ENCODE data around the gene ZNF804B. TPM values are rescaled to one million over a fixed set of nuclear protein-coding genes. Genes with fewer than 3 reads are reported as not detected.

ZNF804B gene
- polyA plus RNA-seq, 3 donors, result 0.20 to 0.40 (median 0.21) TPM

DNA sequence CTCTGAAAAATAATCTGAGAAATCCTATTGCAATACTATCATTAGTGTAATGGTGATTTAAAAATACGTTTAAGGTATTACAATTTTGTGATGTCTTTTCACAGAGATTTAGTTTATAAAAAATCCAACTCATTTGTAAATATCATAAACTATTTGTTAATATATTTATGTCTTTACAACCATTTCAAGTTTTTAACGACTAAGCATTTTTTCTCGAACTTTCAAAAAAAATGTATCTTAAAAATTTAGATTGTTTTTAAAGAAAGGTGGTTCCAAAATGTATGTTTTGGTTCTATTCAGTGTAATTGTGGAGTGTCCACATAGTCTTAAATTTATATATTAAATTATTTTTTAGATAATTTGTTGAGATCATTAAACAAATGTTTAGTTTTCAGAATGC is 170.2 kb downstream of the ZNF804B start:
- DNase-seq (ENCODE audit: extremely low read depth in 1 of 11, low read depth in 9 of 11, low spot score in 4 of 11), result no peak

- DNase-seq (ENCODE audit: extremely low read depth in 1 of 11, low read depth in 9 of 11, low spot score in 4 of 11), result no peak
Measured at GRCh38 chr7:88933285-88933684, 173.8 kb downstream of the ZNF804B start.

- no peak for DNase-seq (ENCODE audit: extremely low read depth in 1 of 11, low read depth in 9 of 11, low spot score in 4 of 11)
Measured at GRCh38 chr7:88942815-88943501, 183.5 kb downstream of the ZNF804B start.

DNA sequence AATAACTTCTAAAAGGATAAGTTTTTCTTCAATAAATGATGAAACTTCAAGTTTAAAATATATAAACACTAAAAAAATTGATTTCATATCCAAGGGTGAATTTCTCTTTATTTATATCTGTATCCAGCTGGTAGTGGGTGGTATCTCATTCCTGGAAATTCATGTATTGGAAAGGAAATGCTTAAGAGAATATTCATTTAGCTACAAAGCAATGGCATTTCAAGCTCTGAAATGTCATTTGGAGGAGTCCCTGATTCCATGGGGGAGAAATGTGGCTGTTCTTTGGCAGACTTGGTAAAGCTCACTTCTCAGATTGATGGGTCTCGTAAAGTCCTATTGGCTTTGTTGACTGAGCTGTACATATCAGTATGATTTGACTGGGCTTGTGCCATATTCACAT is 192.3 kb downstream of the ZNF804B start:
- DNase-seq (ENCODE audit: extremely low read depth in 1 of 11, low read depth in 9 of 11, low spot score in 4 of 11), result no peak

DNA sequence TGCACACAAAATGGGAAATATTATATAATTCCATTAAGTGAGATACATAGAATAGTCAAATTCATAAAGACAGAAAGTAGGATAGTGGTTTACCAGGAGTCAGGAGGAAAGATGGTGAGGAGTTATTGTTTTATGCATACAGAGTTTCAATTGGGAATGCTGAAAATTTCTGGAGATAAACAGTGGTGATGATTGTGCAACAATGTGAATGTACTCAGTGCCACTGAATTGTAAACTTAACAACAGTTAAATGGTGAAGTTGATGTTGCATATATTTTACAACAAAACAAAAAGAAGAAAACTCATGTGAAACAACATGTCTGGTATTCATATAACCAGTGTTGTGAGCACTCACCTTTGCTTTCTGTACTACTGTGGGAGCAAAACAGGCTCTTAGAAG is 204.9 kb downstream of the ZNF804B start:
- DNase-seq (ENCODE audit: extremely low read depth in 1 of 11, low read depth in 9 of 11, low spot score in 4 of 11), result no peak

DNA sequence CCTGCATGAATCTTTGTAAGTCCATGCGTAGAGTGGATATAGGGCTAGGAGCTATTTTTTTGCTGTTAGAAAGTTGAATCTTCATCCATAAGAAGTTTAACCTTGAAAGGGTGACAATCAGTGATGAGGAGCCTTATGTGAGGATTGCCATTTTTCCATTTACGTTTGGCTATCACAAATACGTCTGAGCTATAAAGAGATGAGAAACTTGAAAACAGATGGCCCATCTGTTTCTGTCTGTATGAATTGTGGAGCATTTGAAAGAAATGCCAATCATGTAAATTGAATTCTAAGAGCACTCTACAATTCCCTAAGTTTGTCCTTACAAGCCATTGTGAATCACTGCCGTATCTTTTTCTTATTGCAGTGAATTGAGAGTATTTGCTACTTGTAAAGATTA is 205.9 kb downstream of the ZNF804B start:
- DNase-seq (ENCODE audit: extremely low read depth in 1 of 11, low read depth in 9 of 11, low spot score in 4 of 11), result no peak

GRCh38 chr7:88967432-88967831 is 207.9 kb downstream of the ZNF804B start:
- no peak for DNase-seq (ENCODE audit: extremely low read depth in 1 of 11, low read depth in 9 of 11, low spot score in 4 of 11)

DNA sequence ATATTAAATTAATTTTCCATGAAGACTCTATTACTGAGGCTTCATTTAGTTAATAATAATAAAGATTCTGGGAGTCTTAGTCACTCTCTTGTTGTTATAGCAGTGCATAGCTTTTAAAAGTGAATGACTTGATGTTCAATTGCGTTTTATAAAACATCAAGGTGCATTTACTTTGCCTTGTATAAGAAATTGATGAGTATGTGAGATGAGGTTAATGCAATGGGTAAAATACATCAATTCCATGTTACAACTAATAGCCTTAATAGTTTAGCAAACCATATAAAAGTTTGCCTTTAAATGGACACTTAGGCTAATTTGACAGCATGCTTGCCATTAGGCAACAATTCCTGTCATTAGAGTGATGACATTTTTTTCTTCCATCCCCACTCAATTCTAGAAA is 209.7 kb downstream of the ZNF804B start:
- no peak for DNase-seq (ENCODE audit: extremely low read depth in 1 of 11, low read depth in 9 of 11, low spot score in 4 of 11)

GRCh38 chr7:88985295-88985694 is 225.8 kb downstream of the ZNF804B start:
- DNase-seq (ENCODE audit: extremely low read depth in 1 of 11, low read depth in 9 of 11, low spot score in 4 of 11), result no peak

DNA sequence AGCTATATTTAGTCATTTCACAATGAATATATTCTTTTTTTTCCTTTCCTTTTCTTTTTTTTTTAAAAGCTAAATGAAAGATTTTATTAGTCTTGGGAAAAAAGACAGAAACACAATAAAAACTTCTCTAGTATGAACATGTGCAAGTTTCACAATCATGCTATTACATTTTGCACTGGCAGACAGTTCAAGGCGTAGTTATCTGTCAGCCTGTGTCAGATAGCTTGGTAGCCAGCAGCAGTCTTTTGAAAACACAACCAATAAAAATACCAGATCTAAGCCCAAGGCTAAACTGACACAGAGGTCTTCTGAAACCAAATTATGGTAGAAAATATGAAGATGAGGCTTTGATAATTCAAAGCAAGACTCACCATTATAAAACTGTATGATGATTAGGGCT is 241.8 kb downstream of the ZNF804B start:
- DNase-seq (ENCODE audit: extremely low read depth in 1 of 11, low read depth in 9 of 11, low spot score in 4 of 11), result no peak

GRCh38 chr7:89002981-89003956 is 243.8 kb downstream of the ZNF804B start:
- no peak for DNase-seq (ENCODE audit: extremely low read depth in 1 of 11, low read depth in 9 of 11, low spot score in 4 of 11)

DNA sequence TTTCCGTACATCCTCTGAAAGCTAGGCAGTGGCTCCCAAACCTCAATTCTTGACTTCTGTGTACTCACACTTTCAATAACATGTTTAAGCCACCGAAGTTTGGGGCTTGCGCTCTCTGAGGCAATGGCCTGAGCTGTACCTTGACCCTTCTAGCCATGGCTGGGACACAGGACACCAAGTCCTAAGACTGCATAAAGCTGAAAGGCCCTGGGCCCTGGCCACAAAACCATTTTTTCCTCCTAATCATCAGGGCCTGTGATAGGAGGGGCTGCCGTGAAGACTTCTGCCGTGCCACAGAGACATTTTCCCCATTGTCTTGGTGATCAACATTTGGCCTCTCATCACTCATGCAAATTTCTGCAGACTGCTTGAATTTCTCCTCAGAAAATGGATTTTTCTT is 252.5 kb downstream of the ZNF804B start:
- no peak for DNase-seq (ENCODE audit: extremely low read depth in 1 of 11, low read depth in 9 of 11, low spot score in 4 of 11)

GRCh38 chr7:89017695-89018094 is 258.2 kb downstream of the ZNF804B start:
- DNase-seq (ENCODE audit: extremely low read depth in 1 of 11, low read depth in 9 of 11, low spot score in 4 of 11), result no peak

GRCh38 chr7:89021741-89022140 is 262.2 kb downstream of the ZNF804B start:
- no peak for DNase-seq (ENCODE audit: extremely low read depth in 1 of 11, low read depth in 9 of 11, low spot score in 4 of 11)

DNA sequence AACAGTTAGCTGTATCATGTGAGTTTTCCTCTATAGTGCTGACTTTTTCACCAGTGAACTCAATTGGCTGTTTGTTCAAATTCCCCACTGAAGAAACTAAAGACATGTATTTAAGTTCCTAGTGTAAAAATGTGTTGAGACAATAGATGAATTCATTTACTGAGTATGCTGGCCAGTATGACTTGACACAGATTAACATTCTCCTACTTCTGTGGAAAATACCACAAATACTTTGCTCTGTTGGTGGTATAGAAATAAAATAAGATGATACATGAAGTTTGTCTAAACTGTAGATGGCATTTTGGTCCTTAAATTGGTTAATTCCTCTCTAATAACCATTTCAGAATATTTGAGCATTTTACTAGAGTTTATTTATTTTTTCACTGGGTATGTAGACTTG is 263.7 kb downstream of the ZNF804B start:
- no peak for DNase-seq (ENCODE audit: extremely low read depth in 1 of 11, low read depth in 9 of 11, low spot score in 4 of 11)

DNA sequence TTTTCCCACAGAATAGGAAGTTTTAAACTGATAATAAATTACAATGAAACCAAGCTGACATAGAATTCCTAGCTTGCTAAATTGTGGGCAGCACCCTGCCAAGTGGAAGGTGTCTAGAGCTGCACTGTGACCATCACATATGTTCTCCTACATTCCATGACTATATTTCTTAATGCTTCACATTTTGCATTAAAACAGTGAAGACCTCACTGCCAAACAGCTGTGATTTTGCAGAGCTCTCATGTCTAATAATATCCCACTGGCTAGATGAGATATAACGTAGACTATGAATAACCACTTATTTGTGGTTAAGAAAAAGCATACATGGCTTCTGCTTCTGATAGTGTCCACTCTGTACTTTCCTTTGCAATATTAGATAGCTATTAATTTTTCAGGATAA is 264.4 kb downstream of the ZNF804B start:
- DNase-seq (ENCODE audit: extremely low read depth in 1 of 11, low read depth in 9 of 11, low spot score in 4 of 11), result no peak

GRCh38 chr7:89027781-89028180 is 268.3 kb downstream of the ZNF804B start:
- DNase-seq (ENCODE audit: extremely low read depth in 1 of 11, low read depth in 9 of 11, low spot score in 4 of 11), result no peak

- no peak for DNase-seq (ENCODE audit: extremely low read depth in 1 of 11, low read depth in 9 of 11, low spot score in 4 of 11)
Measured at GRCh38 chr7:89028319-89028718, 268.8 kb downstream of the ZNF804B start.

GRCh38 chr7:89029864-89030263 is 270.4 kb downstream of the ZNF804B start:
- no peak for DNase-seq (ENCODE audit: extremely low read depth in 1 of 11, low read depth in 9 of 11, low spot score in 4 of 11)

DNA sequence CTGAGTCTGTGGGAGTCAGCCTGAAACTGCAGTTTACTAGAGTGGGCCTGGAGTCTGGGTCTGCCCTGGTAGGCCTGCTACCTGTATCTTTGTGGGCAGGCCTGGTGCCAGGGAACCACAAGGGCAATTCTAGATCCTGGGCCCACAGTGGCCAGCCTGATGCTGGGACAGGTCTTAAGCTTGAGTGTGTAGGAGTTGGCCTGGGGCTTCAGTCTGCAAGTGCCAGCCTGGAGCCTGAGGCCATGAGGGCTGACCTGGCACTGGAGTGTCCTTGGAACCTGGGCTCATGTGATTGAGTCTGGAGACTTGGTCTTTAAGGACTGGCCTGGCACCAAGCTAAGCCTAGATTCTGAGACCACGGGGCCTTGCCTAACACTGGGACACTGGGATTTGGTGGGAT is 281.7 kb downstream of the ZNF804B start:
- no peak for DNase-seq (ENCODE audit: extremely low read depth in 1 of 11, low read depth in 9 of 11, low spot score in 4 of 11)

All from renal cortex interstitium (tissue), 11 donors.